Endodermal cell (in vitro differentiated cells): ENCODE results near the gene FXN. TPM values are rescaled to one million over a fixed set of nuclear protein-coding genes. Genes with fewer than 3 reads are reported as not detected.
"Not testable (repeated sequence)": the region's sequence is repeated elsewhere in the genome, so short reads cannot be mapped to it uniquely, and the experiment has no call there.

Source experiments
- DNase-seq: peaks from one replicate; pipeline ENCODE4 v3.0.0-alpha.2; 2017
- H3K27ac ChIP-seq: 2 replicates; pipeline ENCODE4 v1.5.1; 2013; ENCODE audit warnings: mild to moderate bottlenecking, low read depth, low read length, moderate library complexity
- H3K27me3 ChIP-seq: 2 replicates; pipeline ENCODE4 v1.6.1; 2013; ENCODE audit warnings: mild to moderate bottlenecking, low read length, moderate library complexity; ENCODE audit not compliant: insufficient read depth, control insufficient read depth, poor library complexity, severe bottlenecking
- H3K36me3 ChIP-seq: 2 replicates; pipeline ENCODE4 v1.7.0; 2013; ENCODE audit warnings: mild to moderate bottlenecking, low read length, moderate library complexity; ENCODE audit not compliant: control insufficient read depth, insufficient read depth
- H3K4me1 ChIP-seq: one replicate; pipeline ENCODE4 v1.7.0; 2013; ENCODE audit warnings: low read length; ENCODE audit not compliant: control insufficient read depth, insufficient read depth
- H3K4me3 ChIP-seq: 2 replicates; pipeline ENCODE4 v1.5.1; 2013; ENCODE audit warnings: mild to moderate bottlenecking, low read length, moderate library complexity
- H3K9ac ChIP-seq: 2 replicates; pipeline ENCODE4 v1.6.1; 2013; ENCODE audit warnings: mild to moderate bottlenecking, low read length, moderate library complexity; ENCODE audit not compliant: poor library complexity, severe bottlenecking; ENCODE audit errors: extremely low read depth
- H3K9me3 ChIP-seq: 2 replicates; pipeline ENCODE4 v1.6.1; 2013; ENCODE audit warnings: mild to moderate bottlenecking, low read length, moderate library complexity; ENCODE audit not compliant: control insufficient read depth
- H3K27ac Mint-ChIP-seq: 2 replicates; pipeline ENCODE4 v1.8.0; 2020; ENCODE audit warnings: mixed read lengths
- H3K27me3 Mint-ChIP-seq: 2 replicates; pipeline ENCODE4 v1.8.0; 2021; ENCODE audit warnings: mild to moderate bottlenecking, mixed read lengths; ENCODE audit not compliant: insufficient read depth
- H3K36me3 Mint-ChIP-seq: 2 replicates; pipeline ENCODE4 v1.8.0; 2020; ENCODE audit warnings: low read depth, mixed read lengths
- H3K4me1 Mint-ChIP-seq: 2 replicates; pipeline ENCODE4 v1.8.0; 2020; ENCODE audit warnings: mixed read lengths
- H3K4me3 Mint-ChIP-seq: 2 replicates; pipeline ENCODE4 v1.8.0; 2020; ENCODE audit warnings: mild to moderate bottlenecking, moderate library complexity, mixed read lengths
- H3K9me3 Mint-ChIP-seq: 2 replicates; pipeline ENCODE4 v1.8.0; 2020; ENCODE audit warnings: mild to moderate bottlenecking, mixed read lengths
- CTCF ChIP-seq: fragments of 200-600 bp; sonication (generic); conservative IDR thresholded peaks from 2 replicates; pipeline ENCODE4 v1.5.0; 2021; ENCODE audit warnings: antibody characterized with exemption, mild to moderate bottlenecking
- WGBS, 2 experiments: methylation state at CpG; one replicate each; pipeline versions ENCODE4 v1.1.5 to v1.1.7; 2013; ENCODE audit warnings: missing lambda C conversion rate in 2 of 2, mixed read lengths in 1 of 2; ENCODE audit not compliant: insufficient coverage in 1 of 2, insufficient read length in 1 of 2; 5-methylcytosine and 5-hydroxymethylcytosine counted together
- total RNA-seq, 2 donors: library from RNA; stranded (reverse); fragmentation: NEBNext Ultra II Directional in 1 of 2; extraction: Animal tissue kit (Norgen Biotek cat#: 25700) in 1 of 2; gene quantifications; 2 replicates in 1 of 2; 3 replicates in 1 of 2; pipeline ENCODE4 v1.2.1, GENCODE V29; 2021

FXN gene
- total RNA-seq, 2 donors from 2014 or later, result 33.0 to 34.1 TPM

GRCh38 chr9:69090140-69090750 is 54.7 kb downstream of the FXN start:
- no peaks in the 10 kb centered on the region for H3K27me3 Mint-ChIP-seq
- no peak for TF ChIP-seq CTCF
- Histone ChIP-seq H3K4me1 (peaks cover 8% of the 10 kb centered on the region), H3K4me3 (no peak overlapping the region), H3K9ac (no peak overlapping the region), H3K27me3 (no peaks in the 10 kb centered on the region), H3K9me3 (no peaks in the 10 kb centered on the region), H3K36me3 (no peaks in the 10 kb centered on the region), H3K27ac (no peak overlapping the region)
- H3K4me3 Mint-ChIP-seq, result peak overlapping the region; percentile 23
- no peaks in the 10 kb centered on the region for H3K36me3 Mint-ChIP-seq
- WGBS, 2 experiments, result 8% methylated on average over 2 of the region's 4 CpGs; no CpG with 5 or more reads in 1 of the 2 experiments
- peaks cover 17% of the 10 kb centered on the region for H3K4me1 Mint-ChIP-seq
- peaks cover 2% of the 10 kb centered on the region for H3K9me3 Mint-ChIP-seq
- DNase-seq, result peak; percentile 70
- peak overlapping the region; percentile 84 for H3K27ac Mint-ChIP-seq

GRCh38 chr9:69090946-69091345 is 55.4 kb downstream of the FXN start:
- DNase-seq, result no peak
- Histone ChIP-seq H3K4me1 (peaks cover 8% of the 10 kb centered on the region), H3K36me3 (no peaks in the 10 kb centered on the region), H3K27me3 (no peaks in the 10 kb centered on the region), H3K9ac (no peak overlapping the region), H3K9me3 (no peaks in the 10 kb centered on the region), H3K27ac (no peak overlapping the region), H3K4me3 (no peak overlapping the region)
- Mint-ChIP-seq H3K4me1 (peaks cover 17% of the 10 kb centered on the region), H3K4me3 (no peak overlapping the region), H3K27me3 (no peaks in the 10 kb centered on the region), H3K9me3 (peaks cover 2% of the 10 kb centered on the region), H3K27ac (no peak overlapping the region), H3K36me3 (no peaks in the 10 kb centered on the region)
- WGBS, 2 experiments, result 88 to 96% methylated on average over 3 of the region's 3 CpGs
- no peak for TF ChIP-seq CTCF

GRCh38 chr9:69093471-69094103 is 58.0 kb downstream of the FXN start:
- Histone ChIP-seq H3K27ac (no peak overlapping the region), H3K4me3 (no peak overlapping the region), H3K27me3 (no peaks in the 10 kb centered on the region), H3K9ac (no peak overlapping the region), H3K4me1 (peaks cover 8% of the 10 kb centered on the region), H3K9me3 (no peaks in the 10 kb centered on the region), H3K36me3 (no peaks in the 10 kb centered on the region)
- Mint-ChIP-seq H3K4me1 (peaks cover 17% of the 10 kb centered on the region), H3K36me3 (no peaks in the 10 kb centered on the region), H3K9me3 (peaks cover 2% of the 10 kb centered on the region), H3K27ac (no peak overlapping the region), H3K4me3 (no peak overlapping the region), H3K27me3 (no peaks in the 10 kb centered on the region)
- no peak for DNase-seq
- WGBS, 2 experiments, result 92 to 94% methylated on average over 3 to 7 of the region's 7 CpGs
- TF ChIP-seq CTCF, result no peak

- H3K9me3 Mint-ChIP-seq, H3K4me3 Mint-ChIP-seq, H3K27me3 ChIP-seq, H3K36me3 ChIP-seq, DNase-seq, H3K27ac Mint-ChIP-seq, H3K9ac ChIP-seq, H3K27ac ChIP-seq, H3K36me3 Mint-ChIP-seq, H3K9me3 ChIP-seq, H3K4me3 ChIP-seq, H3K27me3 Mint-ChIP-seq, H3K4me1 ChIP-seq: not testable (repeated sequence)
- 95 to 98% methylated on average over 12 to 14 of the region's 14 CpGs for WGBS, 2 experiments
- peaks cover 15% of the 10 kb centered on the region for H3K4me1 Mint-ChIP-seq
These were observed 59.0 kb downstream of the FXN start for GRCh38 chr9:69094361-69095135.
